DOHH2 (cell line): ENCODE results near the gene YIF1B.

ENCODE experiments used
- CTCF ChIP-seq: fragments of 200-600 bp; sonication (generic); IDR thresholded peaks from one replicate; pipeline ENCODE4 v1.5.1; 2014; ENCODE audit warnings: antibody characterized with exemption, mild to moderate bottlenecking, low read depth, low read length; ENCODE audit not compliant: poor library complexity, severe bottlenecking
- EZH2phosphoT487 ChIP-seq: fragments of 200-600 bp; sonication (generic); IDR thresholded peaks from 2 replicates; pipeline ENCODE4 v1.6.1; 2017; ENCODE audit warnings: borderline replicate concordance, mild to moderate bottlenecking, antibody characterized with exemption, low read length, moderate library complexity, mixed read lengths

DNA sequence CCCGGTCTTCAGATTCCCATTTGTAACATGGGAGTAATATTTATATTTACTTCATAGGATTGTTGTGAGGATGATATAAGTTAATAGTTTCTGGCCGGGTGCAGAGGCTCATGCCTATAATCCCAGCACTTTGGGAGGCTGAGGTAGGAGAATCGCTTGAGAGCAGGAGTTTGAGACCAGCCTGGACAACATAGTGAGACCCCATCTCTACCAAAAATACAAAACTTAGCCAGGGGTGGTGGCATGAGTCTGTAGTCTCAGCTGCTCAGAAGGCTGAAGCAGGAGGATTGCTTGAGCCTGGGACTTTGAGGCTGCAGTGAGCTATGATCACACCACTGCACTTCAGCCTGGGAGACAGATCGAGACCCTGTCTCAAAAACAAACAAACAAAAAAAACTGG is 31.1 kb upstream of the YIF1B start:
- TF ChIP-seq CTCF (no peak), EZH2phosphoT487 (no peak)
